Uterus (tissue), 2 donors: ENCODE results near the gene SUPT6H.

Experiments used
- POLR2A ChIP-seq, 2 donors: fragments of 450-650 bp; IDR thresholded peaks; one replicate each; pipeline ENCODE4 v1.6.1; 2016; ENCODE audit warnings: antibody characterized with exemption in 2 of 2, mild to moderate bottlenecking in 1 of 2, moderate library complexity in 1 of 2
- TF ChIP-seq, protein P1 (sequence below), 4 experiments: fragments of 200-600 bp in 2 of 4; fragments of 450-650 bp in 2 of 4; sonication (generic) in 2 of 4; IDR thresholded peaks; one replicate each; pipeline ENCODE4 v1.5.1; 2016 to 2019; ENCODE audit warnings: antibody characterized with exemption in 4 of 4, mild to moderate bottlenecking in 2 of 4, moderate library complexity in 1 of 4

DNA sequence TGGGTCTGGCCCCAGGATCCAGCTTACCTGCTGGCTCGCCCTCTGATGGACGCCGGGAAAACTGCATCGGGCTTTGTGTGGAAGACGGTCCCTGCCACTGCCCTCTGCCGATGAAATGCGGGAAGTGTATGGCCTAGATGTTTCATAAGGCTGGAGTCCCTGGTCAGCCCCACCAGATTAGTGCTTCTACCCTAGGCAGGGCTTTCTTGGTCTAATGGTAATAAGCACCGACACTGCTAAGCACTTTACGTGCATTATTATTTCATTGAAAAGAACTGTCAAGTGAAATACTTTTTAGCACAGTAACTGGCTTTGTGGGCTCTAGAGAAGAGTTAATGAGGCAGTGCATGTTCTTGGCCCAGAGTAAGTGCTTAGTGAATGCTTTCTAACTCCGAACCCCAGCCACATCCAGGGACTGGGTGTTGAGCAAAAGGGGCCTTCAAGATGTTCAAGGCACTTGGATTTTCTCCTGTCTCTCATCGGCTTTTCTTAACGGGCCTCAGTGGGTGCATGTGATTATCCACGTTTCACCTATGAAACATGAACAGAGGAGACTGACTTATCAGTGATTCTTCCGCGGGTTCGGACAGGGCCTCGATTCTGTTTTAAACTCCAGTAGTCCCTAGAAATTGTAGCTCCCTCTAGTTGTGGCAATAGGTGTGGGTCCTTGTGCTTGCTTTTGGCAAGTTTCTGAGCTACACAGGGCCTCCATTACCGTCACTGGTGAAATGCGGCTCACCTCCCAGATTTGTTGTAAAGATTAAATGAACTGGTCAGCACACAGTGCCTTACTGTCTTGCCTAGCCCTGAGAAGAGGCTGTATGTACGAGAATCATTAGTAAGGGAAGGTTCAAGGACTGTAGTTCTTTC is 88.4 kb downstream of the SUPT6H start:
- TF ChIP-seq, protein P1, sequence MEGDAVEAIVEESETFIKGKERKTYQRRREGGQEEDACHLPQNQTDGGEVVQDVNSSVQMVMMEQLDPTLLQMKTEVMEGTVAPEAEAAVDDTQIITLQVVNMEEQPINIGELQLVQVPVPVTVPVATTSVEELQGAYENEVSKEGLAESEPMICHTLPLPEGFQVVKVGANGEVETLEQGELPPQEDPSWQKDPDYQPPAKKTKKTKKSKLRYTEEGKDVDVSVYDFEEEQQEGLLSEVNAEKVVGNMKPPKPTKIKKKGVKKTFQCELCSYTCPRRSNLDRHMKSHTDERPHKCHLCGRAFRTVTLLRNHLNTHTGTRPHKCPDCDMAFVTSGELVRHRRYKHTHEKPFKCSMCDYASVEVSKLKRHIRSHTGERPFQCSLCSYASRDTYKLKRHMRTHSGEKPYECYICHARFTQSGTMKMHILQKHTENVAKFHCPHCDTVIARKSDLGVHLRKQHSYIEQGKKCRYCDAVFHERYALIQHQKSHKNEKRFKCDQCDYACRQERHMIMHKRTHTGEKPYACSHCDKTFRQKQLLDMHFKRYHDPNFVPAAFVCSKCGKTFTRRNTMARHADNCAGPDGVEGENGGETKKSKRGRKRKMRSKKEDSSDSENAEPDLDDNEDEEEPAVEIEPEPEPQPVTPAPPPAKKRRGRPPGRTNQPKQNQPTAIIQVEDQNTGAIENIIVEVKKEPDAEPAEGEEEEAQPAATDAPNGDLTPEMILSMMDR (IDR thresholded peaks at IDR 0.05), result peak; percentile 97 to 100 (median 100)
- no peak for TF ChIP-seq POLR2A (IDR thresholded peaks at IDR 0.05)
